ENCODE measurements around the gene GNG7.
"Not testable (repeated sequence)": the region's sequence is repeated elsewhere in the genome, so short reads cannot be mapped to it uniquely, and the experiment has no call there.

The GNG7 gene

DNA sequence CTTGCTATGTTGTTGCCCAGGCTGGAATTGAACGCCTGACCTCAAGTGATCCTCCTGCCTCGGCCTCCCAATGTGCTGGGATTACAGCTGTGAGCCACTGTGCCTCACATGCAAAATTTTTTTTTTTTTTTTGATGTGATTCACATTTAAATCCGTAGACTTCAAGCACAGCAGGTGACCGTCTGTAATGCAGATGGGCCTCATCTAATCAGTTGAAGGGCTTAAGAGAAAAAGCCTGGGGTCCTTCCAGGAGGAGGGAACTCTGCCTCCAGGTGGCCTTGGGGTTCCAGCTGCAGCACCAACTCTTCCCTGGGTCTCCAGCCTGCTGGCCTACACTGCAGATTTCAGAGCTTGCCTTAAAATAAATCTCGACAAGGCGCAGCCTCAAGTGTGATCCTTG lies 183.0 kb downstream of the GNG7 start:
- Histone ChIP-seq H2AFZ (no peak overlapping the region), H3K27me3 (ENCODE audit: control insufficient read depth, insufficient read depth, low read length) (no peaks in the 10 kb centered on the region), H3K4me1 (no peaks in the 10 kb centered on the region), H3K36me3 (ENCODE audit: control insufficient read depth, insufficient read depth, low read length) (no peaks in the 10 kb centered on the region), H3K9ac (no peak overlapping the region), H3K4me2 (ENCODE audit: low read length) (no peak overlapping the region), H3K27ac (no peak overlapping the region), H3K9me3 (ENCODE audit: control insufficient read depth, low read length) (no peaks in the 10 kb centered on the region), H3K4me3 (ENCODE audit: low read depth, low read length) (no peak overlapping the region), H3K79me2 (no peaks in the 10 kb centered on the region)
- TF ChIP-seq, protein P1, sequence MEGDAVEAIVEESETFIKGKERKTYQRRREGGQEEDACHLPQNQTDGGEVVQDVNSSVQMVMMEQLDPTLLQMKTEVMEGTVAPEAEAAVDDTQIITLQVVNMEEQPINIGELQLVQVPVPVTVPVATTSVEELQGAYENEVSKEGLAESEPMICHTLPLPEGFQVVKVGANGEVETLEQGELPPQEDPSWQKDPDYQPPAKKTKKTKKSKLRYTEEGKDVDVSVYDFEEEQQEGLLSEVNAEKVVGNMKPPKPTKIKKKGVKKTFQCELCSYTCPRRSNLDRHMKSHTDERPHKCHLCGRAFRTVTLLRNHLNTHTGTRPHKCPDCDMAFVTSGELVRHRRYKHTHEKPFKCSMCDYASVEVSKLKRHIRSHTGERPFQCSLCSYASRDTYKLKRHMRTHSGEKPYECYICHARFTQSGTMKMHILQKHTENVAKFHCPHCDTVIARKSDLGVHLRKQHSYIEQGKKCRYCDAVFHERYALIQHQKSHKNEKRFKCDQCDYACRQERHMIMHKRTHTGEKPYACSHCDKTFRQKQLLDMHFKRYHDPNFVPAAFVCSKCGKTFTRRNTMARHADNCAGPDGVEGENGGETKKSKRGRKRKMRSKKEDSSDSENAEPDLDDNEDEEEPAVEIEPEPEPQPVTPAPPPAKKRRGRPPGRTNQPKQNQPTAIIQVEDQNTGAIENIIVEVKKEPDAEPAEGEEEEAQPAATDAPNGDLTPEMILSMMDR (IDR thresholded peaks at IDR 0.05), result no peak

- not testable (repeated sequence) for H3K4me1 ChIP-seq
These were observed 183.6 kb downstream of the GNG7 start for GRCh38 chr19:2518856-2519255.

GRCh38 chr19:2517881-2518601 lies 184.5 kb downstream of the GNG7 start:
- Histone ChIP-seq H3K27me3 (ENCODE audit: control insufficient read depth, insufficient read depth, low read length) (no peaks in the 10 kb centered on the region), H3K9me3 (ENCODE audit: control insufficient read depth, low read length) (no peaks in the 10 kb centered on the region), H3K9ac (no peak overlapping the region), H3K4me1 (no peaks in the 10 kb centered on the region), H3K79me2 (no peaks in the 10 kb centered on the region), H3K4me3 (ENCODE audit: low read depth, low read length) (no peak overlapping the region), H2AFZ (no peak overlapping the region), H3K36me3 (ENCODE audit: control insufficient read depth, insufficient read depth, low read length) (no peaks in the 10 kb centered on the region), H3K27ac (no peak overlapping the region), H3K4me2 (ENCODE audit: low read length) (no peak overlapping the region)
- TF ChIP-seq, protein P1 (IDR thresholded peaks at IDR 0.05), result no peak

More at GRCh38 chr19:2518856-2519255, 183.6 kb downstream of the GNG7 start:
- H3K36me3 ChIP-seq (ENCODE audit: control insufficient read depth, insufficient read depth, low read length); H3K27ac ChIP-seq; H3K4me2 ChIP-seq (ENCODE audit: low read length); H3K4me3 ChIP-seq (ENCODE audit: low read depth, low read length); H3K9ac ChIP-seq; H3K9me3 ChIP-seq (ENCODE audit: control insufficient read depth, low read length); H2AFZ ChIP-seq; H3K79me2 ChIP-seq; H3K27me3 ChIP-seq (ENCODE audit: control insufficient read depth, insufficient read depth, low read length): not testable (repeated sequence)

GRCh38 chr19:2516727-2517126 lies 185.8 kb downstream of the GNG7 start:
- no peaks in the 10 kb centered on the region for H3K79me2 ChIP-seq
- no peak overlapping the region for H3K4me3 ChIP-seq (ENCODE audit: low read depth, low read length)
- no peak overlapping the region for H2AFZ ChIP-seq
- no peaks in the 10 kb centered on the region for H3K27me3 ChIP-seq (ENCODE audit: control insufficient read depth, insufficient read depth, low read length)
- no peaks in the 10 kb centered on the region for H3K9me3 ChIP-seq (ENCODE audit: control insufficient read depth, low read length)
- no peaks in the 10 kb centered on the region for H3K4me1 ChIP-seq
- no peak overlapping the region for H3K4me2 ChIP-seq (ENCODE audit: low read length)
- TF ChIP-seq, protein P1 (IDR thresholded peaks at IDR 0.05), result no peak
- H3K36me3 ChIP-seq (ENCODE audit: control insufficient read depth, insufficient read depth, low read length), result no peaks in the 10 kb centered on the region
- H3K9ac ChIP-seq, result no peak overlapping the region
- H3K27ac ChIP-seq, result no peak overlapping the region

DNA sequence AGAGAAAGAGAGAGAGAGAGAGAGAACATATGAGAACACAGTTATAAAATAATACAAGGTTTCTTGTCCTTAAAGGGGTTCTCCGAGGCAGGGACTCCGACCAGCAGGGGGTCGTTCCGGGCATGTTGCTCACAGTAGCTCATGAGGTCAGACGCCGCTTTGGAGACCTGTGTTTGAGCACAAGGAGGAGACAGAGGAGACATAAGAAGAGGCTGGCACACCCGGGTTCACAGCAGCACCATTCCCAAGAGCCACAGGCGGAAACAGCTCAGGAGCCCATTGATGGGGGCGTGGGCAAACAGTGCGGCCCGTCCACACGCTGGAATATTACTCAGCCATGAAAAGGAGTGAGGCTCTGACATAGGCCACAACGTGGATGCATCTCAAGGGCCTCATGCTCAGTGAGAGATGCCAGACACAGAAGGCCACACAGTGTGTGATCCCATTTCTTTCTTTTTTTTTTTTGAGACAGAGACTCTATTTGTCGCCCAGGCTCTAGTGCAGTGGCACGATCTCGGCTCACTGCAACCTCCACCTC lies 187.4 kb downstream of the GNG7 start:
- no peaks in the 10 kb centered on the region for H3K79me2 ChIP-seq
- no peak overlapping the region for H3K4me3 ChIP-seq (ENCODE audit: low read depth, low read length)
- no peaks in the 10 kb centered on the region for H3K4me1 ChIP-seq
- TF ChIP-seq, protein P1 (IDR thresholded peaks at IDR 0.05), result no peak
- H3K27me3 ChIP-seq (ENCODE audit: control insufficient read depth, insufficient read depth, low read length), result no peaks in the 10 kb centered on the region
- no peak overlapping the region for H2AFZ ChIP-seq
- H3K9me3 ChIP-seq (ENCODE audit: control insufficient read depth, low read length), result no peaks in the 10 kb centered on the region
- no peak overlapping the region for H3K27ac ChIP-seq
- H3K4me2 ChIP-seq (ENCODE audit: low read length), result no peak overlapping the region
- H3K9ac ChIP-seq, result no peak overlapping the region
- H3K36me3 ChIP-seq (ENCODE audit: control insufficient read depth, insufficient read depth, low read length), result no peaks in the 10 kb centered on the region

Measured in parathyroid adenoma (tissue), 2 donors.